HepG2 (cell line): ENCODE data around the gene DDX39B. TPM values are rescaled to one million over a fixed set of nuclear protein-coding genes. Genes with fewer than 3 reads are reported as not detected.

Source experiments
- ARID2 ChIP-seq: sonication (generic); formaldehyde crosslinking; IDR thresholded peaks from 2 replicates; pipeline ENCODE4 v1.8.1; 2022; ENCODE audit warnings: mild to moderate bottlenecking, missing genetic modification reagents, borderline replicate concordance
- ASH2L ChIP-seq: fragments of 300-600, 200-600 bp; sonication (generic); IDR thresholded peaks from 2 replicates; pipeline ENCODE4 v1.7.0; 2017; ENCODE audit warnings: low read depth, mild to moderate bottlenecking, moderate library complexity, mixed read lengths, low read length; ENCODE audit not compliant: insufficient read length
- CHD2 ChIP-seq: IDR thresholded peaks from 2 replicates; pipeline ENCODE4 v1.6.1; 2011; ENCODE audit warnings: low read depth, low read length, improper control_type of control experiment
- GATAD2A ChIP-seq: IDR thresholded peaks from 2 replicates; pipeline ENCODE4 v1.6.1; 2016
- RARA ChIP-seq: IDR thresholded peaks from 2 replicates; pipeline ENCODE4 v1.6.1; 2016; ENCODE audit warnings: missing genetic modification reagents, missing compliant biosample characterization
- TAF1 ChIP-seq: sonication (generic); formaldehyde crosslinking; IDR thresholded peaks from 2 replicates; pipeline ENCODE4 v1.4.0; 2020; ENCODE audit warnings: missing genetic modification reagents
- ZBTB7A ChIP-seq: sonication (generic); formaldehyde crosslinking; IDR thresholded peaks from 2 replicates; pipeline ENCODE4 v1.8.0; 2022; ENCODE audit warnings: mild to moderate bottlenecking, missing genetic modification reagents
- ZNF138 ChIP-seq: sonication (generic); formaldehyde crosslinking; IDR thresholded peaks from 2 replicates; pipeline ENCODE4 v1.5.0; 2020; ENCODE audit warnings: mild to moderate bottlenecking, low read depth, missing genetic modification reagents
- polyA plus RNA-seq, 8 experiments: library from polyadenylated mRNA; depleted of rRNA in 3 of 8; stranded (reverse) in 7 of 8; unstranded in 1 of 8; fragments of >200 nt; fragmentation: Illumina TruSeq in 4 of 8; extraction: Trizol in 4 of 8; gene quantifications; 2 replicates each; pipeline versions ENCODE4 v1.2.1 to v1.2.3, GENCODE V29; 2011 to 2016; ENCODE audit warnings: low read depth in 4 of 8, missing spikeins in 1 of 8, mixed read lengths in 1 of 8; ENCODE audit not compliant: insufficient read depth in 1 of 8
- total RNA-seq, 5 experiments: library from RNA; depleted of rRNA; stranded (reverse); fragments of >200 nt; fragmentation: Illumina TruSeq; extraction: Trizol; gene quantifications; 2 replicates each; pipeline ENCODE4 v1.2.3, GENCODE V29; 2016; ENCODE audit warnings: low read depth in 1 of 5
- TF ChIP-seq, protein P1 (sequence below): sonication (generic); formaldehyde crosslinking; IDR thresholded peaks from one replicate; pipeline ENCODE4 v1.5.1; 2020; ENCODE audit warnings: mild to moderate bottlenecking, missing genetic modification reagents; ENCODE audit errors: not compliant biosample characterization
- TF ChIP-seq, protein P2 (sequence below): sonication (generic); formaldehyde crosslinking; IDR thresholded peaks from 2 replicates; pipeline ENCODE4 v1.8.1; 2022; ENCODE audit warnings: mild to moderate bottlenecking, missing genetic modification reagents
- TF ChIP-seq, protein P3 (sequence below): sonication (generic); formaldehyde crosslinking; IDR thresholded peaks from 2 replicates; pipeline ENCODE4 v1.4.0; 2020; ENCODE audit warnings: missing genetic modification reagents
- TF ChIP-seq, protein P4 (sequence below): sonication (generic); formaldehyde crosslinking; IDR thresholded peaks from 2 replicates; pipeline ENCODE4 v1.4.0; 2020; ENCODE audit warnings: mild to moderate bottlenecking, missing genetic modification reagents
- TF ChIP-seq, protein P5 (sequence below): sonication (generic); formaldehyde crosslinking; IDR thresholded peaks from 2 replicates; pipeline ENCODE4 v1.5.0; 2020; ENCODE audit warnings: mild to moderate bottlenecking, missing genetic modification reagents, moderate library complexity

Gene DDX39B
- total and polyA plus RNA-seq, 2 of the 13 experiments (the other 11 are each of a cell fraction or from before 2014, with no cell fraction given): 570 to 678 TPM

DNA sequence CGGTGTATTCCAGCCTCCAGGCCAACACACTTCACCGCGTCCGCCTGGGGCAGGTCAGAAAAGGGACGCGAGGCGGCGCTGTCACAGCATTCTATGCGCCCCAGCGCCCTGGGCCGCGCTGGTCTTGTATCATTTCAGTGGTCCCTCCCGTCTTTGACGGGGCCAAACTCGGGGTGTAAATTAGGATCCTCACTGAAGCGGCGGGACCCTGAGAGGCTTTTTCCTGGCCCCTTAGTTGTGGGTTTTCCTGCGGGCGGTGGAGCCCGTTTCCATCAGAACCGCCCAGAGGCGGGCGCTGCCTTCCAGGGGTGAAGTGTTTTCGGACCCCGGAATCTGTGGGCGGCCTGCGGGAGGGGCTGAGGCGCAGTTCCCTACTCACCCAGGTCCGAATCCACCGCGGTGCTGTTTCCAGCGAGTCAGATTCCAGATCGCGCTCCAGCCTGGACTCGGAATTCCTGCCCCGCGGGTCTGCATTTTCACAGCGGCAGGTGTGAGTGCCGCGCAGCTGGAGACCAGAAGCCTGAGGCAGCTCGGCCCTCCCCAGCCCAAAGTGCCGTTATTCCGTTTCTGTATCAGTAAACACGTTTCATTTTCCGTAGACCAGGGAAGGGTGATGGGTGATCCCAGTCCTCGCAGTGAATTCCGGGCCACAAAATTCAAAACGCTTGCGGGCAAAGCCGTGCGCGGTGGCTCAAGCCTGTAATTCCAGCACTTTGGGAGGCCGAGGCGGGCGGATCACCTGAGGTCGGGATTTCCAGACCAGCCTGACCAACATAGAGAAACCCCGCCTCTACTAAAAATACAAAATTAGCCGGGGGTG, 47.7 kb downstream of the DDX39B start (continued):
- TF ChIP-seq, protein P1, sequence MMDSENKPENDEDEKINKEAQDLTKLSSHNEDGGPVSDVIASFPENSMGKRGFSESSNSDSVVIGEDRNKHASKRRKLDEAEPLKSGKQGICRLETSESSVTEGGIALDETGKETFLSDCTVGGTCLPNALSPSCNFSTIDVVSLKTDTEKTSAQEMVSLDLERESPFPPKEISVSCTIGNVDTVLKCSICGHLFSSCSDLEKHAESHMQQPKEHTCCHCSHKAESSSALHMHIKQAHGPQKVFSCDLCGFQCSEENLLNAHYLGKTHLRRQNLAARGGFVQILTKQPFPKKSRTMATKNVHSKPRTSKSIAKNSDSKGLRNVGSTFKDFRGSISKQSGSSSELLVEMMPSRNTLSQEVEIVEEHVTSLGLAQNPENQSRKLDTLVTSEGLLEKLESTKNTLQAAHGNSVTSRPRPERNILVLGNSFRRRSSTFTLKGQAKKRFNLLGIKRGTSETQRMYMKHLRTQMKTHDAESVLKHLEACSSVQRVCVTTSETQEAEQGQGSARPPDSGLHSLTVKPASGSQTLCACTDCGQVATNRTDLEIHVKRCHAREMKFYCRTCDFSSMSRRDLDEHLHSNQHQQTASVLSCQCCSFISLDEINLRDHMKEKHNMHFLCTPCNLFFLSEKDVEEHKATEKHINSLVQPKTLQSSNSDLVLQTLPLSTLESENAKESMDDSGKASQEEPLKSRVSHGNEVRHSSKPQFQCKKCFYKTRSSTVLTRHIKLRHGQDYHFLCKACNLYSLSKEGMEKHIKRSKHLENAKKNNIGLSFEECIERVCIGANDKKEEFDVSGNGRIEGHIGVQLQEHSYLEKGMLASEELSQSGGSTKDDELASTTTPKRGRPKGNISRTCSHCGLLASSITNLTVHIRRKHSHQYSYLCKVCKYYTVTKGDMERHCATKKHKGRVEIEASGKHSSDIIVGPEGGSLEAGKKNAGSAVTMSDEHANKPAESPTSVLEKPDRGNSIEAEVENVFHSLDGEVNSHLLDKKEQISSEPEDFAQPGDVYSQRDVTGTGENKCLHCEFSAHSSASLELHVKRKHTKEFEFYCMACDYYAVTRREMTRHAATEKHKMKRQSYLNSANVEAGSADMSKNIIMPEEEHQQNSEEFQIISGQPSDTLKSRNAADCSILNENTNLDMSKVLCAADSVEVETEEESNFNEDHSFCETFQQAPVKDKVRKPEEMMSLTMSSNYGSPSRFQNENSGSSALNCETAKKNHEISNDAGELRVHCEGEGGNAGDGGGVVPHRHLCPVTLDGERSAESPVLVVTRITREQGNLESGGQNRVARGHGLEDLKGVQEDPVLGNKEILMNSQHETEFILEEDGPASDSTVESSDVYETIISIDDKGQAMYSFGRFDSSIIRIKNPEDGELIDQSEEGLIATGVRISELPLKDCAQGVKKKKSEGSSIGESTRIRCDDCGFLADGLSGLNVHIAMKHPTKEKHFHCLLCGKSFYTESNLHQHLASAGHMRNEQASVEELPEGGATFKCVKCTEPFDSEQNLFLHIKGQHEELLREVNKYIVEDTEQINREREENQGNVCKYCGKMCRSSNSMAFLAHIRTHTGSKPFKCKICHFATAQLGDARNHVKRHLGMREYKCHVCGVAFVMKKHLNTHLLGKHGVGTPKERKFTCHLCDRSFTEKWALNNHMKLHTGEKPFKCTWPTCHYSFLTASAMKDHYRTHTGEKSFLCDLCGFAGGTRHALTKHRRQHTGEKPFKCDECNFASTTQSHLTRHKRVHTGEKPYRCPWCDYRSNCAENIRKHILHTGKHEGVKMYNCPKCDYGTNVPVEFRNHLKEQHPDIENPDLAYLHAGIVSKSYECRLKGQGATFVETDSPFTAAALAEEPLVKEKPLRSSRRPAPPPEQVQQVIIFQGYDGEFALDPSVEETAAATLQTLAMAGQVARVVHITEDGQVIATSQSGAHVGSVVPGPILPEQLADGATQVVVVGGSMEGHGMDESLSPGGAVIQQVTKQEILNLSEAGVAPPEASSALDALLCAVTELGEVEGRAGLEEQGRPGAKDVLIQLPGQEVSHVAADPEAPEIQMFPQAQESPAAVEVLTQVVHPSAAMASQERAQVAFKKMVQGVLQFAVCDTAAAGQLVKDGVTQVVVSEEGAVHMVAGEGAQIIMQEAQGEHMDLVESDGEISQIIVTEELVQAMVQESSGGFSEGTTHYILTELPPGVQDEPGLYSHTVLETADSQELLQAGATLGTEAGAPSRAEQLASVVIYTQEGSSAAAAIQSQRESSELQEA: peak; percentile 42
- TF ChIP-seq ZBTB7A (CRISPR knock-in tag) (0 out of 2 replicates have a peak, but pooled peaks have one; percentile 33), ASH2L (peak; percentile 23), GATAD2A (CRISPR knock-in tag) (peak; percentile 61), CHD2 (no peak), ZNF138 (CRISPR knock-in tag) (no peak), ARID2 (CRISPR knock-in tag) (0 out of 2 replicates have a peak, but pooled peaks have one; percentile 30), TAF1 (CRISPR knock-in tag) (0 out of 2 replicates have a peak, but pooled peaks have one; percentile 14), RARA (peak; percentile 17; the same call in 1 of the 2 replicates)
- TF ChIP-seq, protein P2, sequence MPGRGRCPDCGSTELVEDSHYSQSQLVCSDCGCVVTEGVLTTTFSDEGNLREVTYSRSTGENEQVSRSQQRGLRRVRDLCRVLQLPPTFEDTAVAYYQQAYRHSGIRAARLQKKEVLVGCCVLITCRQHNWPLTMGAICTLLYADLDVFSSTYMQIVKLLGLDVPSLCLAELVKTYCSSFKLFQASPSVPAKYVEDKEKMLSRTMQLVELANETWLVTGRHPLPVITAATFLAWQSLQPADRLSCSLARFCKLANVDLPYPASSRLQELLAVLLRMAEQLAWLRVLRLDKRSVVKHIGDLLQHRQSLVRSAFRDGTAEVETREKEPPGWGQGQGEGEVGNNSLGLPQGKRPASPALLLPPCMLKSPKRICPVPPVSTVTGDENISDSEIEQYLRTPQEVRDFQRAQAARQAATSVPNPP (CRISPR knock-in tag): peak; percentile 53; the same call in 1 of the 2 replicates
- TF ChIP-seq, protein P3, sequence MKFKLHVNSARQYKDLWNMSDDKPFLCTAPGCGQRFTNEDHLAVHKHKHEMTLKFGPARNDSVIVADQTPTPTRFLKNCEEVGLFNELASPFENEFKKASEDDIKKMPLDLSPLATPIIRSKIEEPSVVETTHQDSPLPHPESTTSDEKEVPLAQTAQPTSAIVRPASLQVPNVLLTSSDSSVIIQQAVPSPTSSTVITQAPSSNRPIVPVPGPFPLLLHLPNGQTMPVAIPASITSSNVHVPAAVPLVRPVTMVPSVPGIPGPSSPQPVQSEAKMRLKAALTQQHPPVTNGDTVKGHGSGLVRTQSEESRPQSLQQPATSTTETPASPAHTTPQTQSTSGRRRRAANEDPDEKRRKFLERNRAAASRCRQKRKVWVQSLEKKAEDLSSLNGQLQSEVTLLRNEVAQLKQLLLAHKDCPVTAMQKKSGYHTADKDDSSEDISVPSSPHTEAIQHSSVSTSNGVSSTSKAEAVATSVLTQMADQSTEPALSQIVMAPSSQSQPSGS (CRISPR knock-in tag): peak; percentile 33; the same call in 1 of the 2 replicates
- TF ChIP-seq, protein P4, sequence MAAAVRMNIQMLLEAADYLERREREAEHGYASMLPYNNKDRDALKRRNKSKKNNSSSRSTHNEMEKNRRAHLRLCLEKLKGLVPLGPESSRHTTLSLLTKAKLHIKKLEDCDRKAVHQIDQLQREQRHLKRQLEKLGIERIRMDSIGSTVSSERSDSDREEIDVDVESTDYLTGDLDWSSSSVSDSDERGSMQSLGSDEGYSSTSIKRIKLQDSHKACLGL (CRISPR knock-in tag): 0 out of 2 replicates have a peak, but pooled peaks have one; percentile 28
- TF ChIP-seq, protein P5, sequence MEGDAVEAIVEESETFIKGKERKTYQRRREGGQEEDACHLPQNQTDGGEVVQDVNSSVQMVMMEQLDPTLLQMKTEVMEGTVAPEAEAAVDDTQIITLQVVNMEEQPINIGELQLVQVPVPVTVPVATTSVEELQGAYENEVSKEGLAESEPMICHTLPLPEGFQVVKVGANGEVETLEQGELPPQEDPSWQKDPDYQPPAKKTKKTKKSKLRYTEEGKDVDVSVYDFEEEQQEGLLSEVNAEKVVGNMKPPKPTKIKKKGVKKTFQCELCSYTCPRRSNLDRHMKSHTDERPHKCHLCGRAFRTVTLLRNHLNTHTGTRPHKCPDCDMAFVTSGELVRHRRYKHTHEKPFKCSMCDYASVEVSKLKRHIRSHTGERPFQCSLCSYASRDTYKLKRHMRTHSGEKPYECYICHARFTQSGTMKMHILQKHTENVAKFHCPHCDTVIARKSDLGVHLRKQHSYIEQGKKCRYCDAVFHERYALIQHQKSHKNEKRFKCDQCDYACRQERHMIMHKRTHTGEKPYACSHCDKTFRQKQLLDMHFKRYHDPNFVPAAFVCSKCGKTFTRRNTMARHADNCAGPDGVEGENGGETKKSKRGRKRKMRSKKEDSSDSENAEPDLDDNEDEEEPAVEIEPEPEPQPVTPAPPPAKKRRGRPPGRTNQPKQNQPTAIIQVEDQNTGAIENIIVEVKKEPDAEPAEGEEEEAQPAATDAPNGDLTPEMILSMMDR (CRISPR knock-in tag): peak; percentile 97
